Measurements from ENCODE around the gene BCAS2.

GRCh38 chr1:114540272-114540671 lies 41.1 kb downstream of the BCAS2 start:
- TF ChIP-seq POLR2A (IDR thresholded peaks at IDR 0.05; ENCODE audit: low read length) (no peak), GATA1 (IDR thresholded peaks at IDR 0.05; ENCODE audit: low read depth, low read length) (no peak)
